Mucosa of descending colon (tissue), 3 donors: ENCODE data around the gene GTF3C1. TPM values are rescaled to one million over a fixed set of nuclear protein-coding genes. Genes with fewer than 3 reads are reported as not detected.

Source experiments
- ATAC-seq: fragments of 200-7000 bp; cut with Tn5 transposase; one replicate; pipeline ENCODE4 v1.9.1; 2020; ENCODE audit warnings: mild to moderate bottlenecking, moderate library complexity
- DNase-seq, 3 donors: peaks; one replicate each; pipeline ENCODE4 v3.0.0-alpha.2; 2020
- H3K36me3 ChIP-seq: fragments of 200-600 bp; one replicate; pipeline ENCODE4 v1.8.0; 2021; ENCODE audit warnings: low read depth, mild to moderate bottlenecking
- H3K4me1 ChIP-seq: fragments of 200-600 bp; one replicate; pipeline ENCODE4 v1.8.0; 2021; ENCODE audit warnings: low read depth, mild to moderate bottlenecking
- H3K4me3 ChIP-seq: fragments of 200-600 bp; one replicate; pipeline ENCODE4 v1.8.0; 2021; ENCODE audit warnings: mild to moderate bottlenecking
- H3K9me3 ChIP-seq: fragments of 200-600 bp; one replicate; pipeline ENCODE4 v1.8.0; 2021; ENCODE audit warnings: mild to moderate bottlenecking
- CTCF ChIP-seq: fragments of 200-600 bp; IDR thresholded peaks from one replicate; pipeline ENCODE4 v1.8.0; 2022; ENCODE audit warnings: antibody characterized with exemption, mild to moderate bottlenecking
- intact Hi-C, 2 donors: fragments of 100-400 bp; cut with DNase I in 1 of 2; cut with micrococcal nuclease in 1 of 2; formaldehyde crosslinking; loops; one replicate each; pipeline versions ENCODE4 v1.11.0 to v1.11.1; 2022; cut with DNase I, micrococcal nuclease
- total RNA-seq, 3 donors: library from RNA; stranded (reverse); fragmentation: NEBNext Ultra II Directional in 2 of 3; extraction: Animal tissue kit (Norgen Biotek cat#: 25700) in 2 of 3; gene quantifications; one replicate each; pipeline versions ENCODE4 v1.2.1 to v1.2.4, GENCODE V29; 2021 to 2023
- donor health status: DM: no; HTN: no; CAD: no; lungs with moderate emphysema.
- donor health status: DM: no; HTN: no; CAD: no.
- donor health status: DM: no; HTN: yes; CAD: no.

GTF3C1 gene
- total RNA-seq, 3 donors from 2014 or later, result 47.0 to 58.5 (median 47.7) TPM

- Histone ChIP-seq H3K4me1 (no peaks in the 10 kb centered on the region), H3K9me3 (no peaks in the 10 kb centered on the region), H3K36me3 (no peaks in the 10 kb centered on the region), H3K4me3 (no peak overlapping the region)
- TF ChIP-seq CTCF, result no peak
- ATAC-seq (no peak), DNase-seq (no peak)
- intact Hi-C loops, result no loop called here
Observed at GRCh38 chr16:27585200-27585599, 35.5 kb upstream of the GTF3C1 start.

- intact Hi-C loops, result no loop called here
- TF ChIP-seq CTCF, result no peak
- ATAC-seq (no peak), DNase-seq (no peak)
- H3K4me1 ChIP-seq, result no peaks in the 10 kb centered on the region
- no peaks in the 10 kb centered on the region for H3K36me3 ChIP-seq
- H3K4me3 ChIP-seq, result no peak overlapping the region
- no peaks in the 10 kb centered on the region for H3K9me3 ChIP-seq
Observed at GRCh38 chr16:27583634-27584033, 33.9 kb upstream of the GTF3C1 start.

GRCh38 chr16:27582883-27583282 is 33.2 kb upstream of the GTF3C1 start:
- Histone ChIP-seq H3K36me3 (no peaks in the 10 kb centered on the region), H3K4me1 (no peaks in the 10 kb centered on the region), H3K9me3 (no peaks in the 10 kb centered on the region), H3K4me3 (no peak overlapping the region)
- DNase-seq, result no peak
- TF ChIP-seq CTCF, result no peak
- intact Hi-C loops, result no loop called here
- ATAC-seq, result no peak

GRCh38 chr16:27579087-27579980 is 29.6 kb upstream of the GTF3C1 start:
- ATAC-seq, result no peak
- DNase-seq, result no peak

GRCh38 chr16:27576729-27577128 is 27.0 kb upstream of the GTF3C1 start:
- H3K9me3 ChIP-seq, result no peaks in the 10 kb centered on the region
- H3K36me3 ChIP-seq, result no peaks in the 10 kb centered on the region
- intact Hi-C loops, result no loop called here
- no peak for ATAC-seq
- no peaks in the 10 kb centered on the region for H3K4me1 ChIP-seq
- no peak overlapping the region for H3K4me3 ChIP-seq
- no peak for TF ChIP-seq CTCF
- no peak for DNase-seq

More at GRCh38 chr16:27579087-27579980, 29.6 kb upstream of the GTF3C1 start:
- intact Hi-C loops, result no loop called here
- H3K9me3 ChIP-seq, result no peaks in the 10 kb centered on the region
- H3K4me3 ChIP-seq, result no peak overlapping the region
- H3K36me3 ChIP-seq, result no peaks in the 10 kb centered on the region
- no peak for TF ChIP-seq CTCF
- H3K4me1 ChIP-seq, result no peaks in the 10 kb centered on the region
